ENCODE data around the gene IRF1. TPM values are rescaled to one million over a fixed set of nuclear protein-coding genes. Genes with fewer than 3 reads are reported as not detected.

The IRF1 gene
- total and polyA plus RNA-seq, 2 of the 8 experiments (the other 6 are each of a cell fraction or from before 2014, with no cell fraction given), result 4.0 to 8.5 TPM

DNA sequence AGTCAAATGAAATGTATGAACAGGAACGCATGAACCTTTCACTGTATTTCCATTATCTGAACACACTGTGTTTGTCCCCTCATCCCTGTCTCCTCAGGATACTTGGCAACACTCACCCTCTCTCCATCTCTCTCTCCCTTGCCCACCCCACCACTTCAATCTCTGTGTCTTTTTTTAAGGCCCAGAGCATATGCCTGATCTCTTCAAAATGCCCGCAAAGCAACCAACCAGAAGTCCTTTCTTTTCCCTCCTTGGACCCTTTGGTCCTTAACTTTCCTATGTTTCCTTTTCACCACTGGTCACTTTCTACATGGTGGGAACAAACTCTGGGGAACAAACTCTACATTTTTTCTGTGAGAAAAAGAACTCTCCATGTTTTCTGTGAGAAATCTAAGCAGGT is 3.2 kb upstream of the IRF1 start:
- Histone ChIP-seq H3K4me2 (ENCODE audit: insufficient read depth in 1 of 2, low read depth in 2 of 2, low read length in 2 of 2) (no peak overlapping the region), H2BK12ac (ENCODE audit: low read depth, low read length) (no peak overlapping the region), H3K56ac (replicated peaks; ENCODE audit: insufficient read length, low read depth, low read length) (no peak overlapping the region), H3K4me3 (ENCODE audit: extremely low read depth in 1 of 4, insufficient read depth in 2 of 4, low read depth in 3 of 4, low read length in 4 of 4) (no peak overlapping the region), H4K8ac (ENCODE audit: extremely low read depth, insufficient read depth, low read length) (no peak overlapping the region), H3K14ac (ENCODE audit: insufficient read length) (no peak overlapping the region), H3K23ac (ENCODE audit: insufficient read length) (no peak overlapping the region), H2BK20ac (ENCODE audit: low read length) (no peak overlapping the region), H2BK5ac (ENCODE audit: low read depth, low read length) (no peak overlapping the region), H3K9me3 (ENCODE audit: insufficient read depth in 2 of 2, low read depth in 1 of 2, low read length in 1 of 2) (no peaks in the 10 kb centered on the region), H2BK120ac (replicated peaks; ENCODE audit: low read depth, low read length) (no peak overlapping the region), H2AK5ac (ENCODE audit: low read depth, low read length) (no peak overlapping the region), H3K4me1 (replicated peaks in 1 of 4; ENCODE audit: control insufficient read depth in 3 of 4, insufficient read depth in 4 of 4, low read length in 3 of 4) (peaks cover 12 to 23% (median 15%) of the 10 kb centered on the region in 4 experiments), H3K79me2 (ENCODE audit: control insufficient read depth in 1 of 2, insufficient read depth in 2 of 2, low read length in 2 of 2) (no peaks in the 10 kb centered on the region), H3K27ac (ENCODE audit: low read depth, low read length) (no peak overlapping the region), H3K18ac (ENCODE audit: extremely low read depth, low read length) (no peak overlapping the region), H3K36me3 (ENCODE audit: control insufficient read depth in 2 of 4, insufficient read depth in 4 of 4, low read length in 3 of 4) (no peaks in the 10 kb centered on the region), H4K5ac (ENCODE audit: insufficient read length, low read depth, low read length) (no peak overlapping the region), H3K79me1 (ENCODE audit: low read depth, low read length) (no peaks in the 10 kb centered on the region), H2AFZ (ENCODE audit: low read length) (no peak overlapping the region), H2BK15ac (ENCODE audit: low read length) (no peak overlapping the region), H4K91ac (replicated peaks; ENCODE audit: insufficient read length, low read length) (no peak overlapping the region), H3K4ac (replicated peaks; ENCODE audit: insufficient read length, low read depth, low read length) (no peak overlapping the region), H3K9ac (replicated peaks in 1 of 4; ENCODE audit: extremely low read depth in 1 of 4, low read depth in 3 of 4, low read length in 3 of 4) (no peak overlapping the region), H3K23me2 (ENCODE audit: low read depth, low read length) (peaks cover 27% of the 10 kb centered on the region; the same call in 1 of the 2 replicates), H3K27me3 (replicated peaks in 1 of 4; ENCODE audit: control insufficient read depth in 3 of 4, extremely low read depth in 1 of 4, insufficient read depth in 3 of 4, low read length in 3 of 4) (peaks cover 0 to 7% (median 4%) of the 10 kb centered on the region in 4 experiments; a peak in 3 of 7 replicates), H4K20me1 (replicated peaks in 1 of 2; ENCODE audit: control insufficient read depth in 1 of 2, insufficient read depth in 2 of 2, low read length in 2 of 2) (peaks cover 0 to 5% of the 10 kb centered on the region in 2 experiments)
- no peak for DNase-seq (ENCODE audit: low read depth in 1 of 2, low spot score in 2 of 2)
- no peak for FAIRE-seq
- ChIA-PET CTCF (ENCODE audit: partially characterized antibody) (interaction anchor here (4.7 to 19.9 kb wide), 3 partner anchors 69 to 105 kb away, joined by 30 to 353 read pairs (median 69); no protein-coding TSS in a partner anchor), POLR2A (ENCODE audit: partially characterized antibody) (no interaction called here)
- WGBS, 2 experiments (ENCODE audit: extremely low coverage in 1 of 2, insufficient coverage in 1 of 2, insufficient read length in 1 of 2, insufficient replicate concordance in 2 of 2, low coverage in 1 of 2, low lambda C conversion rate in 2 of 2, missing lambda C conversion rate in 1 of 2), result 89% methylated on average over 2 of the region's 2 CpGs; no CpG with 5 or more reads in 1 of the 2 experiments
- TF ChIP-seq NANOG (IDR thresholded peaks at IDR 0.05; ENCODE audit: insufficient read depth, low read depth, low read length, poor library complexity, severe bottlenecking) (no peak), RXRA (IDR thresholded peaks at IDR 0.05; ENCODE audit: insufficient read depth, low read depth, low read length) (no peak), GTF2F1 (IDR thresholded peaks at IDR 0.05; ENCODE audit: borderline replicate concordance, low read depth, low read length) (no peak), SP4 (IDR thresholded peaks at IDR 0.05; ENCODE audit: low read length) (no peak), MAFK (IDR thresholded peaks at IDR 0.05; ENCODE audit: low read depth, low read length) (no peak), TCF12 (IDR thresholded peaks at IDR 0.05; ENCODE audit: low read depth, low read length) (no peak), NRF1 (IDR thresholded peaks at IDR 0.05; ENCODE audit: low read depth, low read length) (no peak), BCL11A (IDR thresholded peaks at IDR 0.05; ENCODE audit: low read depth in 2 of 2, low read length in 2 of 2) (no peak), CEBPB (IDR thresholded peaks at IDR 0.05; ENCODE audit: low read depth, low read length) (no peak), POLR2A (IDR thresholded peaks at IDR 0.05; ENCODE audit: control extremely low read depth in 1 of 2, low read depth in 2 of 2, low read length in 2 of 2) (no peak), JUND (IDR thresholded peaks at IDR 0.05; ENCODE audit: low read length) (no peak), CREB1 (IDR thresholded peaks at IDR 0.05) (no peak), RAD21 (IDR thresholded peaks at IDR 0.05 in 1 of 2, conservative IDR thresholded peaks at IDR 0.05 in 1 of 2; ENCODE audit: low read depth in 2 of 2, low read length in 2 of 2) (no peak), SIX5 (IDR thresholded peaks at IDR 0.05; ENCODE audit: low read depth, low read length) (no peak), ZNF274 (IDR thresholded peaks at IDR 0.05; ENCODE audit: borderline replicate concordance, extremely low read depth, low read length) (no peak), EZH2 (IDR thresholded peaks at IDR 0.05; ENCODE audit: low read depth, low read length, severe bottlenecking) (no peak)

Data from H1 (cell line).